Measurements from ENCODE around the gene GOLGA6L10. TPM values are rescaled to one million over a fixed set of nuclear protein-coding genes. Genes with fewer than 3 reads are reported as not detected.
"Not testable (repeated sequence)": the region's sequence is repeated elsewhere in the genome, so short reads cannot be mapped to it uniquely, and the experiment has no call there.

Gene GOLGA6L10
- total and polyA plus RNA-seq, 4 experiments from 2014 or later, result 0.98 to 3.0 (median 2.4) TPM; not detected in 1

GRCh38 chr15:82316247-82317090 is 32.8 kb downstream of the GOLGA6L10 start:
- H3K4me3 Mint-ChIP-seq; H3K4me1 ChIP-seq (ENCODE audit: insufficient read depth, low read length); H3K27ac ChIP-seq (ENCODE audit: low read depth, low read length); H3K4me3 ChIP-seq (ENCODE audit: low read length in 2 of 2); POLR2A ChIA-PET (ENCODE audit: partially characterized antibody); H3K36me3 Mint-ChIP-seq; H3K4me1 Mint-ChIP-seq; H3K27me3 Mint-ChIP-seq; H3K9me3 ChIP-seq (ENCODE audit: control insufficient read depth in 1 of 2, low read length in 2 of 2); H3K27me3 ChIP-seq (ENCODE audit: insufficient read depth, low read length); H3K27ac Mint-ChIP-seq; DNase-seq; CTCF ChIA-PET (ENCODE audit: partially characterized antibody); H3K36me3 ChIP-seq (ENCODE audit: insufficient read depth, low read length); H3K9me3 Mint-ChIP-seq; intact Hi-C loops (cut with micrococcal nuclease): not testable (repeated sequence)

- Histone ChIP-seq H3K4me3 (ENCODE audit: low read length in 2 of 2) (no peak overlapping the region), H3K27me3 (ENCODE audit: insufficient read depth, low read length) (no peaks in the 10 kb centered on the region), H3K36me3 (ENCODE audit: insufficient read depth, low read length) (no peaks in the 10 kb centered on the region), H3K4me1 (ENCODE audit: insufficient read depth, low read length) (no peaks in the 10 kb centered on the region), H3K27ac (ENCODE audit: low read depth, low read length) (no peak overlapping the region), H3K9me3 (ENCODE audit: control insufficient read depth in 1 of 2, low read length in 2 of 2) (no peaks in the 10 kb centered on the region)
- intact Hi-C loops (cut with micrococcal nuclease), result no loop called here
- ChIA-PET POLR2A (ENCODE audit: partially characterized antibody) (no interaction called here), CTCF (ENCODE audit: partially characterized antibody) (no interaction called here)
- DNase-seq, result no peak
- H3K4me1 Mint-ChIP-seq, result no peaks in the 10 kb centered on the region
- H3K36me3 Mint-ChIP-seq, result peaks cover 0 to 2% of the 10 kb centered on the region in 2 donors
- peaks cover 0 to 8% (median under 1%) of the 10 kb centered on the region in 8 donors for H3K9me3 Mint-ChIP-seq
- H3K27me3 Mint-ChIP-seq, result peaks cover 0 to 1% of the 10 kb centered on the region in 2 donors
- no peak overlapping the region for H3K27ac Mint-ChIP-seq
- no peak overlapping the region for H3K4me3 Mint-ChIP-seq
These were observed 33.6 kb downstream of the GOLGA6L10 start for GRCh38 chr15:82315519-82316246.

- Histone ChIP-seq H3K9me3 (ENCODE audit: control insufficient read depth in 1 of 2, low read length in 2 of 2) (no peaks in the 10 kb centered on the region), H3K27me3 (ENCODE audit: insufficient read depth, low read length) (no peaks in the 10 kb centered on the region), H3K4me3 (ENCODE audit: low read length in 2 of 2) (no peak overlapping the region), H3K36me3 (ENCODE audit: insufficient read depth, low read length) (no peaks in the 10 kb centered on the region), H3K27ac (ENCODE audit: low read depth, low read length) (no peak overlapping the region), H3K4me1 (ENCODE audit: insufficient read depth, low read length) (no peaks in the 10 kb centered on the region)
- Mint-ChIP-seq H3K27ac (peak overlapping the region in 1 of 7 donors; percentile 68), H3K4me3 (no peak overlapping the region), H3K36me3 (peaks cover 0 to 7% of the 10 kb centered on the region in 2 donors), H3K27me3 (peaks cover 0 to 1% of the 10 kb centered on the region in 2 donors), H3K4me1 (no peaks in the 10 kb centered on the region), H3K9me3 (peaks cover 0 to 13% (median 4%) of the 10 kb centered on the region in 8 donors)
- ChIA-PET CTCF (ENCODE audit: partially characterized antibody) (interaction anchor here (1.2 kb wide), 1 partner anchor 35 kb away, joined by 3 read pairs; no protein-coding TSS in a partner anchor), POLR2A (ENCODE audit: partially characterized antibody) (no interaction called here)
- intact Hi-C loops (cut with micrococcal nuclease), result no loop called here
- DNase-seq, result no peak
These were observed 34.3 kb downstream of the GOLGA6L10 start for GRCh38 chr15:82314769-82315518.

GRCh38 chr15:82313951-82314768 is 35.1 kb downstream of the GOLGA6L10 start:
- H3K27me3 Mint-ChIP-seq; H3K36me3 ChIP-seq (ENCODE audit: insufficient read depth, low read length); H3K4me3 ChIP-seq (ENCODE audit: low read length in 2 of 2); H3K27ac ChIP-seq (ENCODE audit: low read depth, low read length); POLR2A ChIA-PET (ENCODE audit: partially characterized antibody); H3K27me3 ChIP-seq (ENCODE audit: insufficient read depth, low read length); H3K9me3 ChIP-seq (ENCODE audit: control insufficient read depth in 1 of 2, low read length in 2 of 2); intact Hi-C loops (cut with micrococcal nuclease); H3K4me1 Mint-ChIP-seq; H3K4me3 Mint-ChIP-seq; H3K36me3 Mint-ChIP-seq; H3K4me1 ChIP-seq (ENCODE audit: insufficient read depth, low read length); DNase-seq; H3K27ac Mint-ChIP-seq: not testable (repeated sequence)
- H3K9me3 Mint-ChIP-seq, result peaks cover 0 to 13% (median 4%) of the 10 kb centered on the region in 8 donors
- CTCF ChIA-PET (ENCODE audit: partially characterized antibody), result interaction anchor here (1.2 kb wide), 1 partner anchor 34 kb away, joined by 3 read pairs; no protein-coding TSS in a partner anchor

- intact Hi-C loops (cut with micrococcal nuclease), result no loop called here
- H3K27ac Mint-ChIP-seq, result no peak overlapping the region
- ChIA-PET POLR2A (ENCODE audit: partially characterized antibody) (no interaction called here), CTCF (ENCODE audit: partially characterized antibody) (interaction anchor here (1.2 kb wide), 1 partner anchor 33 kb away, joined by 3 read pairs; no protein-coding TSS in a partner anchor)
- no peak for DNase-seq
- peaks cover 0 to 13% (median 4%) of the 10 kb centered on the region in 8 donors for H3K9me3 Mint-ChIP-seq
- H3K4me1 ChIP-seq (ENCODE audit: insufficient read depth, low read length), result no peaks in the 10 kb centered on the region
- H3K36me3 ChIP-seq (ENCODE audit: insufficient read depth, low read length), result no peaks in the 10 kb centered on the region
- no peak overlapping the region for H3K4me3 Mint-ChIP-seq
- H3K27me3 ChIP-seq (ENCODE audit: insufficient read depth, low read length), result no peaks in the 10 kb centered on the region
- H3K4me3 ChIP-seq (ENCODE audit: low read length in 2 of 2), result no peak overlapping the region
- peaks cover 0 to 1% of the 10 kb centered on the region in 2 donors for H3K27me3 Mint-ChIP-seq
- H3K9me3 ChIP-seq (ENCODE audit: control insufficient read depth in 1 of 2, low read length in 2 of 2), result no peaks in the 10 kb centered on the region
- H3K4me1 Mint-ChIP-seq, result peaks cover 0 to 2% (median 0%) of the 10 kb centered on the region in 4 donors
- no peak overlapping the region for H3K27ac ChIP-seq (ENCODE audit: low read depth, low read length)
- H3K36me3 Mint-ChIP-seq, result peaks cover 0 to 10% of the 10 kb centered on the region in 2 donors
These were observed 35.8 kb downstream of the GOLGA6L10 start for GRCh38 chr15:82313446-82313845.

GRCh38 chr15:82312586-82313349 is 36.5 kb downstream of the GOLGA6L10 start:
- H3K4me3 Mint-ChIP-seq, result no peak overlapping the region
- Histone ChIP-seq H3K4me1 (ENCODE audit: insufficient read depth, low read length) (no peaks in the 10 kb centered on the region), H3K36me3 (ENCODE audit: insufficient read depth, low read length) (no peaks in the 10 kb centered on the region), H3K4me3 (ENCODE audit: low read length in 2 of 2) (no peak overlapping the region), H3K9me3 (ENCODE audit: control insufficient read depth in 1 of 2, low read length in 2 of 2) (no peaks in the 10 kb centered on the region), H3K27me3 (ENCODE audit: insufficient read depth, low read length) (no peaks in the 10 kb centered on the region), H3K27ac (ENCODE audit: low read depth, low read length) (no peak overlapping the region)
- H3K36me3 Mint-ChIP-seq, result peaks cover 0 to 10% of the 10 kb centered on the region in 2 donors
- CTCF ChIA-PET (ENCODE audit: partially characterized antibody), result no interaction called here
- peak overlapping the region in 1 of 7 donors; percentile 32 for H3K27ac Mint-ChIP-seq
- peaks cover 0 to 13% (median 4%) of the 10 kb centered on the region in 8 donors for H3K9me3 Mint-ChIP-seq
- no peak for DNase-seq
- intact Hi-C loops (cut with micrococcal nuclease), result no loop called here
- POLR2A ChIA-PET (ENCODE audit: partially characterized antibody), result no interaction called here
- peaks cover 0 to 1% of the 10 kb centered on the region in 2 donors for H3K27me3 Mint-ChIP-seq
- peaks cover 0 to 2% (median 0%) of the 10 kb centered on the region in 4 donors for H3K4me1 Mint-ChIP-seq
